Stimulated activated CD4-positive, alpha-beta T cell treated with anti-CD3 and anti-CD28 coated beads, Interleukin-2, amount 100 ng/mL, for 4 hours (primary cell): Measurements from ENCODE around the gene GPR6.

Experiments used
- DNase-seq: peaks from one replicate; pipeline ENCODE4 v3.0.0-alpha.2; 2020; ENCODE audit warnings: low read depth

The GPR6 gene

GRCh38 chr6:109999740-110000139 lies 21.6 kb downstream of the GPR6 start:
- no peak for DNase-seq

- no peak for DNase-seq
Observed at GRCh38 chr6:110002676-110003075, 24.6 kb downstream of the GPR6 start.

- DNase-seq, result no peak
Observed at GRCh38 chr6:110013386-110013785, 35.3 kb downstream of the GPR6 start.

- no peak for DNase-seq
Observed at GRCh38 chr6:110015206-110015605, 37.1 kb downstream of the GPR6 start.

GRCh38 chr6:110017306-110017705 lies 39.2 kb downstream of the GPR6 start:
- no peak for DNase-seq

- no peak for DNase-seq
Observed at GRCh38 chr6:110017946-110018345, 39.8 kb downstream of the GPR6 start.

GRCh38 chr6:110018486-110018885 lies 40.4 kb downstream of the GPR6 start:
- no peak for DNase-seq

GRCh38 chr6:110020888-110021287 lies 42.8 kb downstream of the GPR6 start:
- no peak for DNase-seq

- no peak for DNase-seq
Observed at GRCh38 chr6:110029144-110029543, 51.0 kb downstream of the GPR6 start.
